Spinal cord (tissue), 10 donors: Measurements from ENCODE around the gene VPS13C. TPM values are rescaled to one million over a fixed set of nuclear protein-coding genes. Genes with fewer than 3 reads are reported as not detected.
"Not testable (repeated sequence)": the region's sequence is repeated elsewhere in the genome, so short reads cannot be mapped to it uniquely, and the experiment has no call there.

ENCODE experiments used
- DNase-seq, 6 donors: peaks; one replicate each; pipeline versions ENCODE4 v3.0.0 to v3.0.0-alpha.2; 2013 to 2015; ENCODE audit warnings: low spot score in 6 of 6, low read depth in 4 of 6
- H3K27ac ChIP-seq: one replicate; pipeline ENCODE4 v1.5.1; 2013; ENCODE audit warnings: low read depth, low read length, control low read depth
- H3K27me3 ChIP-seq: one replicate; pipeline ENCODE4 v1.6.1; 2013; ENCODE audit warnings: low read length; ENCODE audit not compliant: control insufficient read depth, insufficient read depth
- H3K36me3 ChIP-seq: one replicate; pipeline ENCODE4 v1.6.1; 2013; ENCODE audit warnings: low read length; ENCODE audit not compliant: control insufficient read depth, insufficient read depth
- H3K4me1 ChIP-seq: one replicate; pipeline ENCODE4 v1.6.1; 2013; ENCODE audit warnings: low read length; ENCODE audit not compliant: control insufficient read depth, insufficient read depth
- H3K4me3 ChIP-seq: one replicate; pipeline ENCODE4 v1.5.1; 2013; ENCODE audit warnings: low read depth, low read length, control low read depth
- H3K9me3 ChIP-seq: one replicate; pipeline ENCODE4 v1.6.1; 2013; ENCODE audit warnings: low read length; ENCODE audit not compliant: control insufficient read depth, insufficient read depth
- WGBS: methylation state at CpG from one replicate; pipeline ENCODE4 v1.1.5; 2013; ENCODE audit warnings: missing lambda C conversion rate; ENCODE audit not compliant: insufficient coverage; 5-methylcytosine and 5-hydroxymethylcytosine counted together
- polyA plus RNA-seq, 2 donors: library from polyadenylated mRNA; unstranded; fragments of 120-200 nt; gene quantifications; one replicate each; pipeline ENCODE4 v1.2.1, GENCODE V29; 2013; ENCODE audit not compliant: insufficient read length in 2 of 2
- total RNA-seq, 2 donors: library from RNA; depleted of rRNA in 1 of 2; stranded (reverse); fragments of 120-200 nt in 1 of 2; fragments of >200 nt in 1 of 2; gene quantifications; one replicate each; pipeline versions ENCODE4 v1.2.3 to v1.2.4, GENCODE V29; 2013 to 2014
- donor health status: healthy.

The VPS13C gene
- total and polyA plus RNA-seq, 4 donors, result 55.2 to 149 (median 66.0) TPM

- no peaks in the 10 kb centered on the region for H3K27me3 ChIP-seq
- no peak for DNase-seq
- H3K4me1 ChIP-seq, result no peaks in the 10 kb centered on the region
- no peaks in the 10 kb centered on the region for H3K9me3 ChIP-seq
- no CpG with 5 or more reads among the region's 3 CpGs for WGBS
- H3K27ac ChIP-seq, result no peak overlapping the region
- no peak overlapping the region for H3K4me3 ChIP-seq
- no peaks in the 10 kb centered on the region for H3K36me3 ChIP-seq
Observed at GRCh38 chr15:62021991-62022600, 38.2 kb downstream of the VPS13C start.

DNA sequence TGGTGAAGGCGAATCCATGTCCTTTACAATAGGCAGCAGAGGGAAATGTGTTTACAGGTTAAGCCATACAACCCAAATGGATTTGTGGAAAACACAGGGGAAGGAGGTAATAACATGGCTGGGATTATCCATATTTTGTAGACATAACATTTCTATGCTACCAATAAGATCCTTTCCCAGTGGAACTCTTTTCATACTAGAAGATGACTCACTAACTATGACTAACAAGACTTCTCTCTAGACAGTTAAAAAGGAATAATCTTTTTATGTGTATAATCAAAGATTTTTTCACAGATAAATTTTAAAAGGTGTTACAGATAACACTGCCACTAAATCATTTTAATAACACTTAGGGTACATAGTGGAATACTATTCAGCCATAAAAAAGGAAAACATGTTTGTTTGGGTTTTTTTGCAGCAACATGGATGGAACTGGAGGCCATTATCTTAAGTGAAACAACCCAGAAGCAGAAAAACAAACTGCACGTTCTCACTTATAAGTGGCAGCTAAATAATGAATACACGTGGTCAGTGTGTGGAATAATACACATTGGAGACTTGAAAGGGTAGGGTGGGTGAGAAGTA is 39.6 kb downstream of the VPS13C start:
- H3K27ac ChIP-seq, result no peak overlapping the region
- H3K4me1 ChIP-seq, result no peaks in the 10 kb centered on the region
- H3K9me3 ChIP-seq, result no peaks in the 10 kb centered on the region
- H3K27me3 ChIP-seq, result no peaks in the 10 kb centered on the region
- no peak for DNase-seq
- no peaks in the 10 kb centered on the region for H3K36me3 ChIP-seq
- 100% methylated on average over 1 of the region's 3 CpGs for WGBS
- H3K4me3 ChIP-seq, result no peak overlapping the region

DNA sequence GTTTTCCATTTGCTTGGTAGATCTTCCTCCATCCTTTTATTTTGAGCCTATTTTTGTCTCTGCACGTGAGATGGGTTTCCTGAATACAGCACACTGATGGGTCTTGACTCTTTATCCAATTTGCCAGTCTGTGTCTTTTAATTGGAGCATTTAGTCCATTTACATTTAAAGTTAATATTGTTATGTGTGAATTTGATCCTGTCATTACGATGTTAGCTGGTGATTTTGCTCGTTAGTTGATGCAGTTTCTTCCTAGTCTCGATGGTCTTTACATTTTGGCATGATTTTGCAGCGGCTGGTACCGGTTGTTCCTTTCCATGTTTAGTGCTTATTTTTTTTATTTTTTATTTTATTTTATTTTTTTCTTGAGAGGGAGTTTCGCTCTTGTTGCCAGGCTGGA is 54.9 kb downstream of the VPS13C start:
- H3K36me3 ChIP-seq, result peaks cover 13% of the 10 kb centered on the region
- not testable (repeated sequence) for H3K27ac ChIP-seq, H3K4me3 ChIP-seq, DNase-seq, H3K4me1 ChIP-seq, H3K9me3 ChIP-seq, H3K27me3 ChIP-seq
- no CpG with 5 or more reads among the region's 7 CpGs for WGBS

DNA sequence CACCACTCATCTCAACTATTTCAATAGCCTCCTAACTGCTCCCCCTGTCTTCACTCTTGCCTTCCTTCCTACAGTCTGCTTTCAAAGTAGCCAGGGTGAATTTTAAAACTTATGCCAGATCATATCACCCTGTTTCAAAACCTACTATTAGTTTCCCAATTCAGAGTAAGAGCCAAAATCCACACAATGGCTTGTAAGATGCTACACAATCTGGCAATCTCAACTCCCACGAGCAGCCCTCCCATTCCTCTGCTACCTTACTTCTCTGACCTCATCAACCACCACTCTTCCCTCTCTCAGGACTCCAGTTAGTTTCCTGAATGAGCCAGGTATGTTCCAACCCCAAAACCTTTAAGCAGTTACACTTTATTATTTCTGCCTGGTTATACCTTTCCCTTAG is 62.5 kb downstream of the VPS13C start:
- WGBS, result 86% methylated on average over 1 of the region's 1 CpG
- Histone ChIP-seq H3K27ac (no peak overlapping the region), H3K4me1 (no peaks in the 10 kb centered on the region), H3K36me3 (no peaks in the 10 kb centered on the region), H3K27me3 (no peaks in the 10 kb centered on the region), H3K9me3 (no peaks in the 10 kb centered on the region), H3K4me3 (no peak overlapping the region)
- DNase-seq, result no peak

- WGBS, result 94% methylated on average over 3 of the region's 4 CpGs
- Histone ChIP-seq H3K27me3 (no peaks in the 10 kb centered on the region), H3K36me3 (no peaks in the 10 kb centered on the region), H3K4me1 (no peaks in the 10 kb centered on the region), H3K27ac (no peak overlapping the region), H3K4me3 (no peak overlapping the region), H3K9me3 (no peaks in the 10 kb centered on the region)
- DNase-seq, result no peak
Observed at GRCh38 chr15:61996056-61996635, 64.1 kb downstream of the VPS13C start.

DNA sequence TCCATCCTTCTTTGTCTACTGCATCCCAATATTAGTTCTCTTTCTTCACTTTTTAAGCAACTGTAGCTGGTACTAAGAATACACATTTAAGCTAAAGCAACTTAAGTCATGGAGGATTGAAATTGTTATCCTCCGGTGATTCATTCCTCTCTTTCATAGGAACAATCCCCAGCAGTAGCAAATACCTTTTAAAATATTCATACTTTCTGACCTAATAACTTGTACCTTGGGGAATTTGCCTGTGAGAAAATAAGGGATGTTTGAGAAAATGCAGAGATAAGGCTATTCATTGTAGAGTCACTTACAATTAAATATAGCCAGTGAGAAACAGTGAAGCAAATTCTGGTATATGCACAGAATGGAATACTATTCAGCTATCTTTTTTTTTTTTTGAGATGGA is 66.0 kb downstream of the VPS13C start:
- no CpG with 5 or more reads among the region's 1 CpG for WGBS
- H3K4me1 ChIP-seq, result no peaks in the 10 kb centered on the region
- H3K9me3 ChIP-seq, result peaks cover 2% of the 10 kb centered on the region
- no peak for DNase-seq
- no peaks in the 10 kb centered on the region for H3K27me3 ChIP-seq
- peaks cover 5% of the 10 kb centered on the region for H3K36me3 ChIP-seq
- H3K27ac ChIP-seq, result no peak overlapping the region
- H3K4me3 ChIP-seq, result no peak overlapping the region

DNA sequence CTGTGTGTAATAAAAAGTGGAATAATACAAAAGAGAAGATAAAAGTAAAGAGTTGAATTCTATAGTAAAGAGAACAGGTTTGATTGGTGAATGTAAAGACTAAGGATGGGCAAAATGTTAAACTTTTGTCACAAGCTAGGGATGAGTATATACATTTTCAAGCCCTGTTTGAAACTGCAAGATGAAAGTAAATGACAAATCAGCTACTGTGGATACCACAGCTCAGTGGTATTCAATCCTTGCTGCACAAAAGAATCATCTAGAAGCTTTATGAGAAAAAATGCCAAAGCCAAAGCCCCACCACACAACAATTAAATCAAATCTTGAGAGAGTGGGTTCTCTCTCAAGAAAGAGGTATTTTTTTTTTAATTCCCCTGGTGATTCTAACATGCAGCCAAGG is 67.7 kb downstream of the VPS13C start:
- no peak for DNase-seq
- Histone ChIP-seq H3K27me3 (no peaks in the 10 kb centered on the region), H3K9me3 (peaks cover 5% of the 10 kb centered on the region), H3K4me1 (no peaks in the 10 kb centered on the region), H3K4me3 (no peak overlapping the region), H3K36me3 (peaks cover 5% of the 10 kb centered on the region), H3K27ac (no peak overlapping the region)

DNA sequence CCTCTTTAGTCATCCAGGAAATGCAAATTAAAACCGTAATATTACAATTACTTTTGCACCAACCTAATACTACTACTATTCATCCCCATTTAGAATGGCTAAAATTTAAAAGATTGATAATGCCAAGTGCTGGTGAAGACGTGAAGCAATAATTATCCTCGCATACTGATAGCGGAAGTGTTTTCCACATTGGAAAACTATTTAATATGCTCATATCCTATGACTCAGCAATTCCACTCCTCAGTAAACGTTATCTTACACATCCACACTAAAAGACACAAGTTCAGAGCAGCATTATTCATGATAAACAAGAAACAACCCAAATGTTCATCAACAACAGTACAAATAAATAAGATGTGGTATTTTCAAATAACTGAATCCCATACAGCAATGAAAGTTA is 70.6 kb downstream of the VPS13C start:
- Histone ChIP-seq H3K27me3 (no peaks in the 10 kb centered on the region), H3K4me3 (no peak overlapping the region), H3K4me1 (no peaks in the 10 kb centered on the region), H3K27ac (no peak overlapping the region), H3K36me3 (peaks cover 5% of the 10 kb centered on the region), H3K9me3 (peaks cover 5% of the 10 kb centered on the region)
- no peak for DNase-seq
- no CpG with 5 or more reads among the region's 5 CpGs for WGBS

- Histone ChIP-seq H3K27me3 (no peaks in the 10 kb centered on the region), H3K27ac (no peak overlapping the region), H3K36me3 (peaks cover 5% of the 10 kb centered on the region), H3K9me3 (peaks cover 5% of the 10 kb centered on the region), H3K4me3 (no peak overlapping the region), H3K4me1 (no peaks in the 10 kb centered on the region)
- DNase-seq, result no peak
- 100% methylated on average over 1 of the region's 2 CpGs for WGBS
Observed at GRCh38 chr15:61987824-61988223, 72.4 kb downstream of the VPS13C start.

DNA sequence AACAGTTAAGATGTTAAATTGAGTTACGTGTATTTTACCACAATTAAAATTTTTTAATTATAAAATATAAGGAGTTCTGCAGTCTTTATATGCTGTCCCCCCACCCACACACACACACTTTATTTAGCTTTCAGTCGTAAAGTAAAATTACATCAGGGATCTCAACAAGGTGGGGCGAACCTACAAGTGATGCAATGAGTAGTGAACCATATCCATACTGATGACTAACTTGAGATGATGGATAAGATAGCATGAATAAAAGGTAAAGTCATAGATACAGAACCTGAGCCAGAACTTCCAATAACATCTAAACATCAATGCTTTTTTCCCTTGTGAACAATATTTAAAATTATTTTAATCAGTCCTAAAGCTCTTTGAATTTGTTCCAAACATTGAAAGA is 77.2 kb downstream of the VPS13C start:
- Histone ChIP-seq H3K4me1 (no peaks in the 10 kb centered on the region), H3K27me3 (no peaks in the 10 kb centered on the region), H3K36me3 (peaks cover 2% of the 10 kb centered on the region), H3K9me3 (peaks cover 2% of the 10 kb centered on the region), H3K4me3 (no peak overlapping the region), H3K27ac (no peak overlapping the region)
- no CpG with 5 or more reads among the region's 3 CpGs for WGBS
- DNase-seq, result no peak
